HG03469 (cell line): ENCODE measurements around the gene RAD51D.
"Not testable (repeated sequence)": the region's sequence is repeated elsewhere in the genome, so short reads cannot be mapped to it uniquely, and the experiment has no call there.

Source experiments
- ATAC-seq: cut with Tn5 transposase; IDR thresholded peaks from one replicate; pipeline ENCODE4 v1.9.1; 2021; ENCODE audit warnings: mild to moderate bottlenecking, moderate library complexity, moderate number of reproducible peaks; ENCODE audit not compliant: unreplicated experiment

The RAD51D gene

GRCh38 chr17:35119370-35120165 is at the start of gene RAD51D:
TSS of gene RAD51D (minus strand) at chr17:35119860. CDS start at chr17:35119613, 247 bp downstream.
- ATAC-seq = peak; percentile 52

- no peak for ATAC-seq
Observed at GRCh38 chr17:35167666-35168065, 48.0 kb upstream of the RAD51D start.

GRCh38 chr17:35167046-35167445 is 47.4 kb upstream of the RAD51D start:
- no peak for ATAC-seq

- no peak for ATAC-seq
Observed at GRCh38 chr17:35166526-35166925, 46.9 kb upstream of the RAD51D start.

- no peak for ATAC-seq
Observed at GRCh38 chr17:35164716-35165115, 45.1 kb upstream of the RAD51D start.

GRCh38 chr17:35163886-35164285 is 44.2 kb upstream of the RAD51D start:
- ATAC-seq = no peak

- no peak for ATAC-seq
Observed at GRCh38 chr17:35162755-35163154, 43.1 kb upstream of the RAD51D start.

GRCh38 chr17:35161281-35161761 is 41.7 kb upstream of the RAD51D start:
- no peak for ATAC-seq

DNA sequence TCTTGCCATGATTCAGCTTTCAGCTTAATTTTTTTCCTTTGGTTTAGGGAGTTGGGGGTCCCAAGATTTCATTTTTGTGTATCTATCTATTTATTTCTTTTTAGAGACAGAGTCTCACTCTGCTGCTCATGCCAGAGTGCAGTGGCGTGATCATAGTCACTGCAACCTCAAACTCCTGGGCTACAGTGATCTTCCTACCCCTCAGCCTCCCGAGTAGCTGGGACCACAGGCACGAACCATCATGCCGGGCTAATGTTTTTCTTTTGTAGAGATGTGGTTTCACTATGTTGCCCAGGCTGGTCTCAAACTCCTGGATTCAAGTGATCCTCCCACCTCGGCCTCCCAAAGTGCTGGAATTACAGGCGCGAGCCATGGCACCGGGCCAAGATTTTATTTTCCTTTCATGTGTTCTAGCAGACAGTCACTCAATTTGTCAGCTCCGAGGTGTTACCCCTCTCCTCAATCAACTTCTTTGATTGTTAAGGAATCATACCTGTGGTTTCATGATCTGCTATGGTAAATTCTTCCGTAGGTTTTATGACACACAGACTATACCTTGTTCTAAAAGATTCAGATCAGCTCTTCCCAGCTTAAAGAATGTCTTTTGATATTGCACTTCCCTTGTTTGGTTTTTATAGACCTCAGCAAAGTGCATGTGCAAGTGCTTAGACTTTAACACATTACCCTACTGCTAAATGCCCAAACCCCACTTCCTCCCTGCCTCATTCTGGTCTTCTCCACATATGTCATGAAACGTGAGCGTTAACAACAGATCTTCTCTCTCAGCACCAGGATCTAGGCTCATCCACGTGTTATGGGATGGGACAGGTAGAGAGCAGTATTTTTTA is 40.9 kb upstream of the RAD51D start:
- no peak for ATAC-seq

DNA sequence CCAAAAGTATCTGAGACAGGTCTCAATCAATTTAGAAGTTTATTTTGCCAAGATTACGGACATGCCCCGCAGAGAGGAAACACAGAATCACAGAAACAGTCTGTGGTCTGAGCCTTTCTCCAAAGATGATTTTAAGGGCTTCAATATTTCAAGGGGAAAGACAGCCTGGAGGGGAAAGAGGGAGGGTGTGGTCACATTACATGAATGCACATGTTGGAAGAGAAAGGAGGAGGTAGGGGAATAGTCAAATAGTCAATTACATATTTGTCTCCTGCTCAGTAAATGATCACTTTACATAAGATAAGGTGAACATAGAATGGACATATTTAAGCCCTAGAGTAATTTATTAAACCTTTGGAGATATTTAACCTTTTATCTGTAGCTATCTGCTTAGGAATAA is 40.3 kb upstream of the RAD51D start:
- no peak for ATAC-seq

- ATAC-seq = no peak
Observed at GRCh38 chr17:35155246-35155645, 35.6 kb upstream of the RAD51D start.

- ATAC-seq = no peak
Observed at GRCh38 chr17:35154196-35155165, 34.8 kb upstream of the RAD51D start.

- ATAC-seq = no peak
Observed at GRCh38 chr17:35152421-35153140, 32.9 kb upstream of the RAD51D start.

DNA sequence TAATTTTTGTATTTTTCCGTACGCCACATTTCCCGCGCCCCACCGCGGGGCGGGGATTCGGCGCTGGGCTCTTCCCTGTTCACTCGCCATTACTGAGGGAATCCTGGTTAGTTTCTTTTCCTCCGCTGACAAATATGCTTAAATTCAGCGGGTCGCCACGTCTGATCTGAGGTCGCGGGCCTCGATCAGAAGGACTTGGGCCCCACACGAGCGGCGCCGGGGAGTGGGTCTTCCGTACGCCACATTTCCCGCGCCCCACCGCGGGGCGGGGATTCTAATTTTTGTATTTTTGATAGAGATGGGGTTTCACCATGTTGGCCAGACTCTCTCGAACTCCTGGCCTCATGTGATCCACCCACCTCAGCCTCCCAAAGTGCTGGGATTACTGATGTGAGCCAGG is 31.4 kb upstream of the RAD51D start:
- ATAC-seq = not testable (repeated sequence)

DNA sequence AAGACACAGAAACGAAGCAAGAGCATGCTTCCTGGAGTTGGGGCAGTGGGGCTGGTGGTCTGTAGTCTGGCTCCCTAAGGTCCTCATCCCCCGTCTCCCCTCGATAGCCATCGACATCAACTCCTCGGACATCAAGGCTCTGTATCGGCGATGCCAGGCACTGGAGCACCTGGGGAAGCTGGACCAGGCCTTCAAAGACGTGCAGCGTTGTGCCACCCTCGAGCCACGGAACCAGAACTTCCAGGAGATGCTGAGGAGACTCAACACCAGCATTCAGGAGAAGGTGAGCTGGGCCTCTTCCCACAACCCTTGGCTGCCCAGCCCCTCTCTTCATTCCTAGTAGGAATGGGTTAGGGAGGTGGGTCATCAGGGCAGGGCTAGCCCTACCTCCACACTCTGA is 30.3 kb upstream of the RAD51D start:
- ATAC-seq = no peak

DNA sequence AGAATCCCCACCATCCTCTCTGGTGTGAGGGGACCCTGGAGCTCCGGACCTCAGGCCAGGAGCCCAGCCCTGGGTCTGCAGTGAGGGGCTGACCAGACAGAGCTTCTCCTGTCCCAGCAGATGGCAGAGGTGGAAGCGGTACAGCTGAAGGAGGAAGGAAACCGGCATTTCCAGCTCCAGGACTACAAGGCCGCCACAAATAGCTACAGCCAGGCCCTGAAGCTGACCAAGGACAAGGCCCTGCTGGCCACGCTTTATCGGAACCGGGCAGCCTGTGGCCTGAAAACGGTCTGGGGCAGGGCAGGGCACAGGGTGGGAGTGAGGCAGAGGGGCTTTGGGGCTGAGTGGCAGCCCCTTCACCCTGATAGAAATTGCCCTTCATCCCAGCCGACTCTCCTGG is 28.5 kb upstream of the RAD51D start:
- ATAC-seq = no peak

- ATAC-seq = no peak
Observed at GRCh38 chr17:35147375-35147905, 27.8 kb upstream of the RAD51D start, which contains the start of gene UNC45B. TSS of gene UNC45B (plus strand) at chr17:35147817. CDS start at chr17:35148264, 447 bp downstream.

DNA sequence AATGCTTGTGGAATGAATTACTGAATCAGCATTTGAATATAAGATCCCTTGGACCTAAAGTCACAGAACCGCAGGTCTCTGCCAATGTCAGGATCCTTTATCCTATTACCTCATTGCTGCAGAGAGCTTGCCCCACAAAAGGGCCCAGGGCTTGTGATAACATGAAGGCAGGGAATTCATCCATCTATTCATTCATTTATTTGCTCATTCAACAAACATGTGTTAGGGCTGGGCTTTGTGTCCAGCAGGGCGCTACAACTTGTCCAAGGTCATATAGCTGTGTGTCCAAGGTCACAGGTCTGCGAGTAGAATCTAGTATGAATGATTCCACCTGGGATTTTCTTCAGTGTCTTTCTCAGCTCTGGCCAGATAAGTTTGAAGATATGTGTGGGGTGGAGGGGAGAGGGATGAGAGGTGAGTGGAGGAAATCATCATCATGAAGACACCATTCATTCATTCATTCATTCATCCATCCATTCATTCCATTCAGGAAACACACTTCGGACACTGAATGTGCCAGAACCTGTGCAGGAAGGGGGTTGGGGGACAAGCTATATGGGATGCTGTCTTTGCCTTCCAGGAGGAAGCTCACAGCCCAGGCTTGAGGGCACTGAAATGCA is 26.7 kb upstream of the RAD51D start:
- ATAC-seq = no peak

GRCh38 chr17:35144840-35145239 is 25.2 kb upstream of the RAD51D start:
- no peak for ATAC-seq
